Inferior parietal cortex (tissue), 1 donor: Measurements from ENCODE around the gene RAB7A.
A peak's percentile ranks its signal among the peaks of the same experiment; 100 is the strongest.

ENCODE experiments used
- DNase-seq: peaks from one replicate; pipeline ENCODE4 v3.0.0-alpha.2; 2016; ENCODE audit errors: extremely low spot score

The RAB7A gene

GRCh38 chr3:128726023-128727016, at the start of gene RAB7A:
Gene RAB7A (plus strand): TSS chr3:128726183. CDS start chr3:128795368, 69,185 bp downstream.
- DNase-seq, result peak; percentile 97

GRCh38 chr3:128679338-128679737, 46.6 kb upstream of the RAB7A start:
- DNase-seq, result no peak

- peak; percentile 95 for DNase-seq
Measured at GRCh38 chr3:128680603-128681368, 45.2 kb upstream of the RAB7A start.

- peak; percentile 65 for DNase-seq
Measured at GRCh38 chr3:128681369-128681829, 44.6 kb upstream of the RAB7A start.

GRCh38 chr3:128683957-128684356, 42.0 kb upstream of the RAB7A start:
- no peak for DNase-seq

GRCh38 chr3:128684986-128685726, 40.8 kb upstream of the RAB7A start:
- DNase-seq, result no peak

- DNase-seq, result no peak
Measured at GRCh38 chr3:128686465-128686864, 39.5 kb upstream of the RAB7A start.

- DNase-seq, result no peak
Measured at GRCh38 chr3:128689060-128689459, 36.9 kb upstream of the RAB7A start.

- no peak for DNase-seq
Measured at GRCh38 chr3:128693696-128694095, 32.3 kb upstream of the RAB7A start.

- DNase-seq, result no peak
Measured at GRCh38 chr3:128697341-128697740, 28.6 kb upstream of the RAB7A start.

GRCh38 chr3:128698211-128699047, 27.6 kb upstream of the RAB7A start:
- DNase-seq, result peak; percentile 42

- DNase-seq, result no peak
Measured at GRCh38 chr3:128701342-128702212, 24.4 kb upstream of the RAB7A start.

- DNase-seq, result no peak
Measured at GRCh38 chr3:128702391-128702790, 23.6 kb upstream of the RAB7A start.

- no peak for DNase-seq
Measured at GRCh38 chr3:128703561-128703960, 22.4 kb upstream of the RAB7A start.

- DNase-seq, result no peak
Measured at GRCh38 chr3:128706086-128706615, 19.8 kb upstream of the RAB7A start.

- no peak for DNase-seq
Measured at GRCh38 chr3:128707928-128708494, 18.0 kb upstream of the RAB7A start.

GRCh38 chr3:128709038-128709437, 16.9 kb upstream of the RAB7A start:
- no peak for DNase-seq

- DNase-seq, result no peak
Measured at GRCh38 chr3:128709506-128710210, 16.3 kb upstream of the RAB7A start.
